Esophagus (tissue), 2 donors: Measurements from ENCODE around the gene PKP4. TPM values are rescaled to one million over a fixed set of nuclear protein-coding genes. Genes with fewer than 3 reads are reported as not detected.

Experiments
- H3K27ac ChIP-seq, 2 donors: one replicate each; pipeline ENCODE4 v1.5.1; 2013; ENCODE audit warnings: low read depth in 2 of 2, mild to moderate bottlenecking in 2 of 2, inconsistent platforms in 1 of 2, low read length in 1 of 2, moderate library complexity in 1 of 2
- H3K27me3 ChIP-seq, 2 donors: one replicate each; pipeline ENCODE4 v1.6.1; 2013; ENCODE audit warnings: low read length in 2 of 2, control low read depth in 1 of 2, mild to moderate bottlenecking in 1 of 2; ENCODE audit not compliant: insufficient read depth in 2 of 2, control insufficient read depth in 1 of 2
- H3K36me3 ChIP-seq, 2 donors: one replicate each; pipeline ENCODE4 v1.6.1; 2013; ENCODE audit warnings: low read length in 1 of 2; ENCODE audit not compliant: control insufficient read depth in 2 of 2, insufficient read depth in 2 of 2
- H3K4me1 ChIP-seq, 2 donors: one replicate each; pipeline ENCODE4 v1.6.1; 2013; ENCODE audit warnings: low read length in 1 of 2; ENCODE audit not compliant: control insufficient read depth in 2 of 2, insufficient read depth in 2 of 2
- H3K4me3 ChIP-seq, 2 donors: one replicate each; pipeline ENCODE4 v1.5.1; 2013; ENCODE audit warnings: low read length in 2 of 2, mild to moderate bottlenecking in 2 of 2, low read depth in 1 of 2, moderate library complexity in 1 of 2
- H3K9me3 ChIP-seq, 2 donors: one replicate each; pipeline ENCODE4 v1.6.1; 2013; ENCODE audit warnings: mild to moderate bottlenecking in 2 of 2, low read depth in 1 of 2, low read length in 1 of 2, moderate library complexity in 1 of 2; ENCODE audit not compliant: control insufficient read depth in 2 of 2, insufficient read depth in 1 of 2
- WGBS, 2 donors: extraction: QIAGEN DNeasy Blood & Tissue Kit; methylation state at CpG; one replicate each; pipeline ENCODE4 v1.1.7; 2013; 5-methylcytosine and 5-hydroxymethylcytosine counted together
- polyA plus RNA-seq, 2 donors: library from polyadenylated mRNA; stranded (reverse); fragments of 200-250 nt; gene quantifications; one replicate each; pipeline ENCODE4 v1.2.3, GENCODE V29; 2013
- donor health status: healthy with polysubstance abuse.
- donor health status: Bipolar disorder and iron deficiency.

Gene PKP4
- polyA plus RNA-seq, 2 donors, result 21.5 to 25.8 TPM

GRCh38 chr2:158519481-158519880 is 62.7 kb downstream of the PKP4 start:
- H3K9me3 ChIP-seq, result no peaks in the 10 kb centered on the region
- no peaks in the 10 kb centered on the region for H3K27me3 ChIP-seq
- WGBS, 2 donors, result 90% methylated on average over 2 of the region's 2 CpGs
- H3K4me3 ChIP-seq, result no peak overlapping the region
- no peak overlapping the region for H3K27ac ChIP-seq
- peaks cover 0 to 2% of the 10 kb centered on the region in 2 donors for H3K4me1 ChIP-seq
- no peaks in the 10 kb centered on the region for H3K36me3 ChIP-seq

DNA sequence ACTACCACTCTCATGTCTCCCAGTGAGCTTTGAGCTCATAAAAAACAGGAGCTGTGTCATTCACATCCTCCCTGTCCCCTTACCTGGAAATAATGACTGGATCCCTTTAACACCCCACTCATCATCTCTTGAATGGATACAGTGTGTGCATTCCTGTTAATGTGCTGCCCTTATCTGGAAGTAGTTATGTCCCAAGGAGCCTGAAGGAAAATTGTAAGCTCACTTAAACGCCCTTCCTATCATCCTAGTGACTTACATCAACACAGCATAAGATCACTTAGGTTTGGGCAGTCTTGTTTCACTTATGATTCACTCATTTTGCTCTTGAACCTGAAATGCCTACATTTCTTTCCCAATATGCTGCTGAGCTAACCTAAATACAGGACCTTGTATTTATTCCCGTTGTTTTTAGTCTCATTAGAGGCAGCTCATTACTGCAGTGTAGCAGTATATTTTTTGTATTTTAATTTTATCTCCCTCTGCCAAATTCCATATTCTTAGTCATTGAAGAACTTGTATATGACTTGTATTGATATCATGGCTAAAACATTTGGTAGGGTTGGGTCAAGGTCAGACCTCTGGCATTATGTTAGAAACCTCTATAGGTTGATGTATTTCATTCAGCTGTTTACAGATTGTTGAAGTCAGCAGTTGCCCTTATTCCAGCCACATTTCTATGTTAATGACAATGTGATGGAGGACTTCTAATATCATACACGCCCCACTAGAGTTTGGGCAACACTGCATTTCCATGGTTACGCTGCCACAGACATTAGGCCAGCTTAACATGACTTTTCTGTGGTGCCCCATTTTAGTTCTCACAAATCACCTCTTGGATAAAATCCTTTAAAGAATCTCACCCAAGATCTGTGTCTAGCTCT is 72.9 kb downstream of the PKP4 start:
- Histone ChIP-seq H3K27me3 (no peaks in the 10 kb centered on the region), H3K36me3 (no peaks in the 10 kb centered on the region), H3K4me1 (no peaks in the 10 kb centered on the region), H3K4me3 (no peak overlapping the region), H3K9me3 (no peaks in the 10 kb centered on the region), H3K27ac (no peak overlapping the region)
- 84 to 87% methylated on average over 4 of the region's 4 CpGs for WGBS, 2 donors

DNA sequence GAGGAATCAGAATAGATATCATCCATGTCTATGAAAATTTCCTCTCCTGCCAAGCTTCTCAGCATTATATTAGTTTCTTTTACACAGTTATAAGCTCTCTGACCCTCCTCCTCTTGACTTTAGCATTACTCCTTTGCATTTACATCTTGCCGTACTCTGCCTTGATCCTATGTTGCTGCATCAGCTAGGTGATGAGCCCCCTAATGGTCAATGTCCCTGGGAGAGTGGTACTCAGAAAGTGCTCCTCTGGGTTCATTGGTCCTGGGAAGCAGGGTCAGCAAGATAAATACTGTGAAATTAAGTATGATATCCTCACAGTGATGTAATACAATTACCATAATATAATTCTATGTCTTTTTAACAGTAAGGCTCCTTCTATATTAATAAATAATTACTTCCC is 74.1 kb downstream of the PKP4 start:
- Histone ChIP-seq H3K4me3 (no peak overlapping the region), H3K36me3 (no peaks in the 10 kb centered on the region), H3K9me3 (no peaks in the 10 kb centered on the region), H3K4me1 (no peaks in the 10 kb centered on the region), H3K27ac (no peak overlapping the region), H3K27me3 (no peaks in the 10 kb centered on the region)
- 98 to 100% methylated on average over 1 of the region's 1 CpG for WGBS, 2 donors

DNA sequence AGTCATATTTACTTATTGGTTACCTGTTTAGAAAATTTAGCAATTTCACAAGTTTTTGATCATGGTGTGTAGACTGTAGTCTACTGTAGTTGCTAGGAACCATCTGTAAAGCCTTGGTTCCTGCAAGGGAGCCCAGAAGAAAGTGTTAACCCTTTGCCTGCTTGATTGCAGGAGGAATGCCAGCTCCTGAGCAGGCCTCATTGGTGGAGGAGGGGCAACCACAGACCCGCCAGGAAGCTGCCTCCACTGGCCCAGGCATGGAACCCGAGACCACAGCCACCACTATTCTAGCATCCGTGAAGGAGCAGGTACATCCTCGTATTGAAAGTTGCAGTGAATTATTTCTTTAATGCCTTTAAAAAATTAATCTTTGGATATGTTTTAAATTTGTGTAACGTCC is 76.3 kb downstream of the PKP4 start:
- no peaks in the 10 kb centered on the region for H3K9me3 ChIP-seq
- no peak overlapping the region for H3K4me3 ChIP-seq
- WGBS, 2 donors, result 93 to 94% methylated on average over 5 of the region's 5 CpGs

DNA sequence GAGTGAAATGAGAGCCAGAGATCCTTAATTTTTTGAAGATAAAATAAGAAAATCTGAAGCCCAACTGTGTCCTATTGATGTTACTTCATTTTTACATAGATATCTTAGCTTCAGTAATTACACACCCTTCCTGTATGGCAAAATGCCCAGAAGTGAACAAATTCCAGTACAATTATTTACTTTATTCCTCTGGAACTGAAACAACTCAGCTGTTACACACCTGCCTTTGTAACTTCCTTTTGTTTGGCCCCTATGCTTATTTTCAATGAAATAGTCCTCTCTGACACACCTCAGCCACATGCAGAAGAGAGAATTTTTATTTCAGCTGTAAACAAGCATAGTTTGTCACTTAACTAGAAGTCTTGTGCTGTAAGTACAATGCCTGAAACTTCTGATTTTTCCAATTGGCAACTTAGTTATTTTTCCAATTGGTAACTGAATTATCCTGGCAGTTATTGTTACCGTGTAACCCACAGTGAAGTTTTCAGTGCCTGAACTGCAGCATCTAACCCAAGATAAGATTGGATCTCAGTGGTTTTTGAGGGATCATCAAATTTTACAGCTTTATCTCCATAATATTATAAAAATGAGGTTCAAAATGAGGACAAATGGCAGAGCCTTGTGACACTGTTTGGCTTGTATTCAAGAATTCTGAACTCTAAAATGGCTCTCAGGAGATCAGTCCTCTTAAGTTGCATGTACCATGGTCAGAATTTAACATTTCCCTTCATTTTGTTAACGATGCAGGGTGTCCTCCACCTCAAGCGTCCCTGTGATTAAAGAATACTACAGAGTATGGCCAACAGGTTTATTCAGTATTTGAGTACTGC is 82.6 kb downstream of the PKP4 start:
- H3K36me3 ChIP-seq, result peaks cover 0 to 4% of the 10 kb centered on the region in 2 donors
- no peak overlapping the region for H3K4me3 ChIP-seq
- H3K27ac ChIP-seq, result no peak overlapping the region
- no peaks in the 10 kb centered on the region for H3K9me3 ChIP-seq
- no peaks in the 10 kb centered on the region for H3K27me3 ChIP-seq
- no peaks in the 10 kb centered on the region for H3K4me1 ChIP-seq
- WGBS, 2 donors, result 62 to 67% methylated on average over 3 of the region's 3 CpGs

More for the DNA sequence above, 76.3 kb downstream of the PKP4 start:
- Histone ChIP-seq H3K36me3 (peaks cover 0 to 4% of the 10 kb centered on the region in 2 donors), H3K27ac (no peak overlapping the region), H3K27me3 (no peaks in the 10 kb centered on the region), H3K4me1 (no peaks in the 10 kb centered on the region)

DNA sequence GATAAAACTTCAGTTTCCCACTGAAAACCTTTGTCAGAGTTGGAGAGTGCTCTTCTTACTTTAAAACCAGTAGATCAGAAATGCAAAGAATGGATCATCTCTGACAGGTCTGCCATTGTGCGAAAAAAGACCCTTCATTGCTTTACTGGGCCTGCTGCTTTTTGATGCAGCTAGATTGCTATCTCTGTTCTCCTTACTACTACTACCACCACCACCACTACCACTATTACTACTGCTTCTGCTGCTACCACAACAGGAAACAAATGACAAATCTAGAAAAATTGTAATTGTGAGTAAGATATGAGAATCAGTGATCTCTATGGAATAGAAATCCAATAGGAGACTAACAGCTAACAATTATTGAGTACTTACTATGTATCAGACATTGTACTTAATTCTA is 85.8 kb downstream of the PKP4 start:
- WGBS, 2 donors, result 97 to 100% methylated on average over 1 of the region's 1 CpG
- no peak overlapping the region for H3K4me3 ChIP-seq
- no peaks in the 10 kb centered on the region for H3K4me1 ChIP-seq

DNA sequence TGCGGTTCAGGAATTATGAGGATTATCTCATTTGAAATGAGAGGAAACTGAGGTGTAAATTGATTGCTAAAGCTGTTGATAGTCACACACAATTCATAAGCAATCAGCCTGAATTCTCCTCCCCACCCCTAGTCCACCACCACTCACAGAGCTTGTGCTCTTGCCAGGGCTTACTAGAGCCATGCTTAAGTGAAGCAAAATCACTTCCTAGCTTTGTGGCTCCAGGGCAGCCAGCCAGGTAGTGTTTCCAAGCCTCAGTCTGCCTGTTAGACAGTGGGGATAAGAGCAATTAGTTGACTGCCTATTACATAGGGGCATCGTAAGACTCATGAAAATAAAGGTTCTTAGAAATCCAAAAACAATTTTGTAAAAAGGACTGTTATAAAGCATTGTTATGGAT is 87.2 kb downstream of the PKP4 start:
- 87 to 89% methylated on average over 2 of the region's 2 CpGs for WGBS, 2 donors
- H3K36me3 ChIP-seq, result no peaks in the 10 kb centered on the region
- no peak overlapping the region for H3K27ac ChIP-seq
- H3K9me3 ChIP-seq, result no peaks in the 10 kb centered on the region
- H3K4me3 ChIP-seq, result no peak overlapping the region
- no peaks in the 10 kb centered on the region for H3K27me3 ChIP-seq
- no peaks in the 10 kb centered on the region for H3K4me1 ChIP-seq

More for the DNA sequence above, 85.8 kb downstream of the PKP4 start:
- Histone ChIP-seq H3K27me3 (no peaks in the 10 kb centered on the region), H3K36me3 (no peaks in the 10 kb centered on the region), H3K27ac (no peak overlapping the region), H3K9me3 (no peaks in the 10 kb centered on the region)

DNA sequence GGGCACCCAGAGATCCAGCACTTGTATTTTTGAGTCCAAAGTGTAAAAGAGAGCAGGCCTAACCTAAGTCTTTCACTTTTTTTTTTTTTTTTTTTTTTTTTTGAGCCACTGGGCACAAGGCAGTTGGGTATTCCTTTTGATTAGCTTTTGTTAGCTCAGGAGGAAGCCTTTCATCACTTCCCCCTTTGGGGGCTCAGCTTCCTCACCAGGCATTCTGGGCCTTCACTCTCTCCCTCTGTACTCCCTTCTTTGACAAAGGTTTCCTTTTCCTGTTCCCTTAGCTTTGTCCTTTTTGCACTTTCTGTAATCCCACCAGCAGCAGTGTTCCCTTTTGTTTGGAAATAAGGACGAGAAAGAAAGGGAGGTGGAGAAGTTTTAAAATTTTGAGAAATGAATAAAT is 88.2 kb downstream of the PKP4 start:
- WGBS, 2 donors, result 81 to 88% methylated on average over 1 of the region's 1 CpG
- H3K27ac ChIP-seq, result no peak overlapping the region

GRCh38 chr2:158546412-158547144 is 89.8 kb downstream of the PKP4 start:
- no peaks in the 10 kb centered on the region for H3K36me3 ChIP-seq
- H3K4me3 ChIP-seq, result no peak overlapping the region
- 89 to 90% methylated on average over 2 of the region's 2 CpGs for WGBS, 2 donors
- H3K27me3 ChIP-seq, result no peaks in the 10 kb centered on the region
- H3K4me1 ChIP-seq, result no peaks in the 10 kb centered on the region
- H3K9me3 ChIP-seq, result no peaks in the 10 kb centered on the region
- H3K27ac ChIP-seq, result no peak overlapping the region

More for the DNA sequence above, 88.2 kb downstream of the PKP4 start:
- Histone ChIP-seq H3K9me3 (no peaks in the 10 kb centered on the region), H3K27me3 (no peaks in the 10 kb centered on the region), H3K36me3 (no peaks in the 10 kb centered on the region), H3K4me3 (no peak overlapping the region), H3K4me1 (no peaks in the 10 kb centered on the region)
